GM19025 (cell line): ENCODE measurements around the gene PPP3CA.
"Not testable (repeated sequence)": the region's sequence is repeated elsewhere in the genome, so short reads cannot be mapped to it uniquely, and the experiment has no call there.

Source experiments
- ATAC-seq: cut with Tn5 transposase; IDR thresholded peaks from one replicate; pipeline ENCODE4 v1.9.1; 2021; ENCODE audit warnings: mild to moderate bottlenecking, low read depth, moderate library complexity; ENCODE audit not compliant: unreplicated experiment

PPP3CA gene

GRCh38 chr4:101152521-101152920 lies 194.8 kb downstream of the PPP3CA start:
- no peak for ATAC-seq

GRCh38 chr4:101148551-101148950 lies 198.8 kb downstream of the PPP3CA start:
- ATAC-seq: no peak

- ATAC-seq: no peak
These were observed 200.0 kb downstream of the PPP3CA start for GRCh38 chr4:101147283-101147682.

- no peak for ATAC-seq
These were observed 202.3 kb downstream of the PPP3CA start for GRCh38 chr4:101145021-101145420.

- ATAC-seq: no peak
These were observed 205.1 kb downstream of the PPP3CA start for GRCh38 chr4:101142259-101142658.

- no peak for ATAC-seq
These were observed 205.5 kb downstream of the PPP3CA start for GRCh38 chr4:101141855-101142254.

GRCh38 chr4:101141230-101141629 lies 206.1 kb downstream of the PPP3CA start:
- no peak for ATAC-seq

- no peak for ATAC-seq
These were observed 207.1 kb downstream of the PPP3CA start for GRCh38 chr4:101140228-101140627.

GRCh38 chr4:101136373-101137370 lies 210.7 kb downstream of the PPP3CA start:
- no peak for ATAC-seq

GRCh38 chr4:101135371-101136010 lies 211.8 kb downstream of the PPP3CA start:
- ATAC-seq: no peak

- ATAC-seq: not testable (repeated sequence)
These were observed 216.3 kb downstream of the PPP3CA start for GRCh38 chr4:101131058-101131457.

- not testable (repeated sequence) for ATAC-seq
These were observed 218.4 kb downstream of the PPP3CA start for GRCh38 chr4:101128898-101129297.

- no peak for ATAC-seq
These were observed 218.9 kb downstream of the PPP3CA start for GRCh38 chr4:101128473-101128872.

GRCh38 chr4:101127176-101127790 lies 220.0 kb downstream of the PPP3CA start:
- no peak for ATAC-seq

- no peak for ATAC-seq
These were observed 221.3 kb downstream of the PPP3CA start for GRCh38 chr4:101126059-101126458.

- ATAC-seq: no peak
These were observed 222.0 kb downstream of the PPP3CA start for GRCh38 chr4:101125045-101125942.

GRCh38 chr4:101123231-101123630 lies 224.1 kb downstream of the PPP3CA start:
- ATAC-seq: no peak

- no peak for ATAC-seq
These were observed 225.3 kb downstream of the PPP3CA start for GRCh38 chr4:101122019-101122418.

- ATAC-seq: no peak
These were observed 228.2 kb downstream of the PPP3CA start for GRCh38 chr4:101119141-101119540.

- ATAC-seq: no peak
These were observed 228.7 kb downstream of the PPP3CA start for GRCh38 chr4:101118617-101119016.
